GM21737 (cell line): Measurements from ENCODE around the gene RIMS4.

Experiments used
- ATAC-seq: cut with Tn5 transposase; IDR thresholded peaks from one replicate; pipeline ENCODE4 v1.9.1; 2021; ENCODE audit warnings: mild to moderate bottlenecking, moderate library complexity; ENCODE audit not compliant: unreplicated experiment

The RIMS4 gene

DNA sequence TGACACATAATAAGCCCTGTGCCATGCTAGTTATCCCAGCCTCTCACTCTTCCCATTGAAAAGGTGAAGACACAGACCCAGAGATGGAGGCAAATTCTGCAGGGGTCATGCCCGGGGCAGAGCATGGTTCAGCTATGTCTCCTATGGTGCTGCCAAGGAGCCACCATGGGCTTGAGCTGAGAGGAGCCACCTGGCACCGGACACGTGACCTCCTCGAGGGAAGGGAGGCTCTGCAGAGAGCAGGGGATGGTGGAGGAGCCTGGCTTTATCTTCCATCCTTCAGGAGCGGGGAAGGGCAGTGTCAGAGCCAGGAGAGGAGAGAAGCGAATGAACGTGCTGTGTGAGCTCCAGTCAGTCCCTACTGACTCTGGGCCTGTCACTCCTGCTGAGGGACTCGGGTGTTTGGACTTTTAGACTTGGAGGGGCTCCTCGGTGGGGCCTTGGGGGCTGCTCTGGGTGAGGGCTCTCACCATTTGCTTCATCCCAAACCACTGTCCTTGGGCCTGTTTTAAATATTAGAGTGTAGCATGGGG lies 106.3 kb downstream of the RIMS4 start:
- ATAC-seq, result no peak

- ATAC-seq, result no peak
These were observed 107.0 kb downstream of the RIMS4 start for GRCh38 chr20:44703183-44703925.

DNA sequence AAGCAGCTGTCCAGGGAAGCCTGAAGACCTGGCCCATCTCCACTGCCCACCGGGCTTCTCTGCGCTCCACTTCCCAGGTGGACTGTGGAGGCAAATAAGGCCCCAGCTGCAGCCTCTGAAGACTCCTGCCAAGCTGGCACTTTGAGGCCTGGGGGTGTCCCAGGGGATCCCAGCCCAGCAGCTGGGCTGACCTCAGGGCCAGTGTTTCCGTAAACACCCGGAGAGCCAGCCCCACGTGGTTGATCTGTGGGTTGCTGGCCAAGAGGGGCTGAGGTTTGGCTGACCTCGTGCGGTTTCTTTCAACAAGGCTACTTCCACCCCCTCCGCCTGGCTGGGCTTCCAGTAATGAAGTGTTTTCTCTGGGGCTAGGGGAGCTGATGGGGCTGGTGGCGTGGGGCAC lies 107.6 kb downstream of the RIMS4 start:
- peak; percentile 57 for ATAC-seq

DNA sequence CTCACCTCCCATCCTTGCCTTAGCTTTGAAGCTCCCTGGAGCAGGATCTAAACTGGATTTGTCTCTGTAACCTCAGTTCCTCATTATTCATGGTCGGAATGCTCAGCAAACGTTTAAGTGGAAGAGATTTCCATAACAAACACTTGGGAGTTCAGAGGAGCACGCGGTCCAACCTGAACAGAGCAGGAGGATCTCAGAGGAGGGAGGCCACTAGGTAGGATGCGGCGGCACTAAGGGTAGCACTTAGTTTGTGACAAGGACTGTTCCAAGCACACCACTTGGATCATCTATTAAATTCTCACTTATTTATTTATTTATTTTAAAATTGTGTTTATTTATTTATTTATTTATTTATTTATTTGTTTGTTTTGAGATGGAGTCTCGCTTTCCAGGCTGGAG lies 108.5 kb downstream of the RIMS4 start:
- ATAC-seq, result no peak
